ENCODE measurements around the gene CYBA. TPM values are rescaled to one million over a fixed set of nuclear protein-coding genes. Genes with fewer than 3 reads are reported as not detected.
A peak's percentile ranks its signal among the peaks of the same experiment; 100 is the strongest.

Gene CYBA
- total and polyA plus RNA-seq, 9 of the 15 experiments (the other 6 are each of a cell fraction or from before 2014, with no cell fraction given): 0.34 to 683 (median 93.0) TPM

DNA sequence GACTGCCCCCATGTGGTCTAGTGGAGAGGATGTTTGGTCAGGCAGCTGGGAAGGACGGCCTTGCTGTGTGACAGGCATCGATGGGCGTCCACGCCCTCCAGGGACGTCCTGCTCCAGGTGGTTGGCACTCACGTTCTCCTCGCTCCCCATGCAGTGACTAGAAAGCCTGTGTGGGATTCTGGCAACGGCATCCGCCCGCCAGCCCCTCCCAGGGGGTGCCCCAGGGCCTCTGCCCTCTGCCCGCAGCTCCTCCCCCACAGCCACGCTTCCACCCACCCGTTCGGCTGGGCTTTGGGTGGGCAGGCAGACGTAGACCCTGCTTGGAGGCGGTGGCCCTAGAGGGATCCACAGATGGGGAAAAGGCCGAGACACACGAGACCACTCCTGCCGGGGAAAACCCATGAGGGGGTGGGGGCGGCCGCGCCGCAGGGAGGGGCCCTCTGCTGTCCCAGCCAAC lies 17.1 kb downstream of the CYBA start (continued):
- TF ChIP-seq RAD21 (CRISPR knock-in tag; conservative IDR thresholded peaks at IDR 0.05 in 1 of 2, IDR thresholded peaks at IDR 0.05 in 1 of 2) (peak in 1 of 2 experiments; percentile 58; a peak in 1 of 4 replicates), CBX5 (IDR thresholded peaks at IDR 0.05; ENCODE audit: borderline replicate concordance, low read depth) (no peak), ZBTB7A (IDR thresholded peaks at IDR 0.05; ENCODE audit: borderline replicate concordance, control insufficient read depth, low read depth, low read length) (peak; percentile 25; the same call in 1 of the 2 replicates), MYNN (IDR thresholded peaks at IDR 0.05) (peak; percentile 41; the same call in 1 of the 2 replicates), MYNN (CRISPR knock-in tag; IDR thresholded peaks at IDR 0.05) (no peak)
- TF ChIP-seq, protein P1, sequence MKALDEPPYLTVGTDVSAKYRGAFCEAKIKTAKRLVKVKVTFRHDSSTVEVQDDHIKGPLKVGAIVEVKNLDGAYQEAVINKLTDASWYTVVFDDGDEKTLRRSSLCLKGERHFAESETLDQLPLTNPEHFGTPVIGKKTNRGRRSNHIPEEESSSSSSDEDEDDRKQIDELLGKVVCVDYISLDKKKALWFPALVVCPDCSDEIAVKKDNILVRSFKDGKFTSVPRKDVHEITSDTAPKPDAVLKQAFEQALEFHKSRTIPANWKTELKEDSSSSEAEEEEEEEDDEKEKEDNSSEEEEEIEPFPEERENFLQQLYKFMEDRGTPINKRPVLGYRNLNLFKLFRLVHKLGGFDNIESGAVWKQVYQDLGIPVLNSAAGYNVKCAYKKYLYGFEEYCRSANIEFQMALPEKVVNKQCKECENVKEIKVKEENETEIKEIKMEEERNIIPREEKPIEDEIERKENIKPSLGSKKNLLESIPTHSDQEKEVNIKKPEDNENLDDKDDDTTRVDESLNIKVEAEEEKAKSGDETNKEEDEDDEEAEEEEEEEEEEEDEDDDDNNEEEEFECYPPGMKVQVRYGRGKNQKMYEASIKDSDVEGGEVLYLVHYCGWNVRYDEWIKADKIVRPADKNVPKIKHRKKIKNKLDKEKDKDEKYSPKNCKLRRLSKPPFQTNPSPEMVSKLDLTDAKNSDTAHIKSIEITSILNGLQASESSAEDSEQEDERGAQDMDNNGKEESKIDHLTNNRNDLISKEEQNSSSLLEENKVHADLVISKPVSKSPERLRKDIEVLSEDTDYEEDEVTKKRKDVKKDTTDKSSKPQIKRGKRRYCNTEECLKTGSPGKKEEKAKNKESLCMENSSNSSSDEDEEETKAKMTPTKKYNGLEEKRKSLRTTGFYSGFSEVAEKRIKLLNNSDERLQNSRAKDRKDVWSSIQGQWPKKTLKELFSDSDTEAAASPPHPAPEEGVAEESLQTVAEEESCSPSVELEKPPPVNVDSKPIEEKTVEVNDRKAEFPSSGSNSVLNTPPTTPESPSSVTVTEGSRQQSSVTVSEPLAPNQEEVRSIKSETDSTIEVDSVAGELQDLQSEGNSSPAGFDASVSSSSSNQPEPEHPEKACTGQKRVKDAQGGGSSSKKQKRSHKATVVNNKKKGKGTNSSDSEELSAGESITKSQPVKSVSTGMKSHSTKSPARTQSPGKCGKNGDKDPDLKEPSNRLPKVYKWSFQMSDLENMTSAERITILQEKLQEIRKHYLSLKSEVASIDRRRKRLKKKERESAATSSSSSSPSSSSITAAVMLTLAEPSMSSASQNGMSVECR (CRISPR knock-in tag; IDR thresholded peaks at IDR 0.05): 0 out of 2 replicates have a peak, but pooled peaks have one; percentile 40

DNA sequence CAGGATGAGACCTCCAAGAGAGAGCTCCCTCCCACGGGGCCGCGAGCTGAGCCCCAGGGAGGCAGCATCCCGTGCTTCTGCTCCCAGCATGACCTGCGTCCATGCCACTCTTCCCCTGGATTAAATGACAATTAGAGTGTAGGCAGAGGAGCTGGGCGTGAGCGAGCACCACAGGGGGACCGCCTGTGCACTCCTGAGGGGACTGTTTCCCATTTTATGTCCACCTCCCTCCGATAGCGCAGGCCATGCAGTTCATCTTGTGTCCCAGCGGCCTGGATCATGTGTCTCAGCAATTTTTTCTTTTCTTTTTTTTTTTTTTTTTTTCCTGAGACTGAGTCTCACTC lies 18.3 kb downstream of the CYBA start:
- Histone ChIP-seq H3K4me1 (replicated peaks in 1 of 2; ENCODE audit: control insufficient read depth in 2 of 2, insufficient read depth in 2 of 2, low read length in 2 of 2) (peaks cover 28 to 71% of the 10 kb centered on the region in 2 experiments), H2AFZ (ENCODE audit: low read depth, low read length) (no peak overlapping the region), H3K9ac (ENCODE audit: insufficient read depth in 1 of 2, low read depth in 2 of 2, low read length in 2 of 2) (no peak overlapping the region; a peak in 1 of 4 replicates), H4K20me1 (replicated peaks; ENCODE audit: control insufficient read depth, insufficient read depth, low read length) (peaks cover 16% of the 10 kb centered on the region; the same call in 1 of the 2 replicates), H3K9me3 (replicated peaks; ENCODE audit: control insufficient read depth, insufficient read depth, low read depth, low read length) (no peaks in the 10 kb centered on the region), H3K4me3 (no peak overlapping the region), H3K79me2 (ENCODE audit: control insufficient read depth, insufficient read depth, low read length) (no peaks in the 10 kb centered on the region), H3K36me3 (ENCODE audit: control insufficient read depth, insufficient read depth, low read length) (peaks cover 56% of the 10 kb centered on the region), H3K9me1 (ENCODE audit: control insufficient read depth, insufficient read depth, low read length) (no peaks in the 10 kb centered on the region), H3K4me2 (ENCODE audit: insufficient read depth, low read length) (no peak overlapping the region), H3K27ac (ENCODE audit: extremely low read depth, low read depth, low read length) (no peak overlapping the region), H3K27me3 (ENCODE audit: control insufficient read depth in 2 of 2, insufficient read depth in 2 of 2, low read length in 2 of 2) (no peaks in the 10 kb centered on the region)
- BruUV-seq (replicated peaks): no TSS peak
- DNase-seq (ENCODE audit: extremely low read depth in 1 of 4, low spot score in 3 of 4) (no peak), ATAC-seq (no peak), FAIRE-seq (no peak)
- 92% methylated on average over 11 of the region's 11 CpGs for WGBS (ENCODE audit: insufficient coverage, low coverage, missing lambda C conversion rate)
- intact Hi-C loops (cut with micrococcal nuclease) (no loop called here), in situ Hi-C loops (cut with MboI) (no loop called here)
- ChIA-PET POLR2A (interaction anchor here (0.8 to 1.1 kb wide), 3 partner anchors 15 to 79 kb away, joined by 3 to 4 read pairs (median 4); no protein-coding TSS in a partner anchor), CTCF (ENCODE audit: low intra/inter-chr PET ratio) (no interaction called here)
- no peak for TF ChIP-seq TARDBP (IDR thresholded peaks at IDR 0.05)
- TF ChIP-seq POLR2AphosphoS5 (IDR thresholded peaks at IDR 0.05; ENCODE audit: control insufficient read depth, insufficient read depth, low read depth, low read length): 0 out of 2 replicates have a peak, but pooled peaks have one; percentile 42
- TF ChIP-seq, protein P2, sequence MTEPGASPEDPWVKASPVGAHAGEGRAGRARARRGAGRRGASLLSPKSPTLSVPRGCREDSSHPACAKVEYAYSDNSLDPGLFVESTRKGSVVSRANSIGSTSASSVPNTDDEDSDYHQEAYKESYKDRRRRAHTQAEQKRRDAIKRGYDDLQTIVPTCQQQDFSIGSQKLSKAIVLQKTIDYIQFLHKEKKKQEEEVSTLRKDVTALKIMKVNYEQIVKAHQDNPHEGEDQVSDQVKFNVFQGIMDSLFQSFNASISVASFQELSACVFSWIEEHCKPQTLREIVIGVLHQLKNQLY (CRISPR knock-in tag; conservative IDR thresholded peaks at IDR 0.05): no peak
- TF ChIP-seq, protein P3, sequence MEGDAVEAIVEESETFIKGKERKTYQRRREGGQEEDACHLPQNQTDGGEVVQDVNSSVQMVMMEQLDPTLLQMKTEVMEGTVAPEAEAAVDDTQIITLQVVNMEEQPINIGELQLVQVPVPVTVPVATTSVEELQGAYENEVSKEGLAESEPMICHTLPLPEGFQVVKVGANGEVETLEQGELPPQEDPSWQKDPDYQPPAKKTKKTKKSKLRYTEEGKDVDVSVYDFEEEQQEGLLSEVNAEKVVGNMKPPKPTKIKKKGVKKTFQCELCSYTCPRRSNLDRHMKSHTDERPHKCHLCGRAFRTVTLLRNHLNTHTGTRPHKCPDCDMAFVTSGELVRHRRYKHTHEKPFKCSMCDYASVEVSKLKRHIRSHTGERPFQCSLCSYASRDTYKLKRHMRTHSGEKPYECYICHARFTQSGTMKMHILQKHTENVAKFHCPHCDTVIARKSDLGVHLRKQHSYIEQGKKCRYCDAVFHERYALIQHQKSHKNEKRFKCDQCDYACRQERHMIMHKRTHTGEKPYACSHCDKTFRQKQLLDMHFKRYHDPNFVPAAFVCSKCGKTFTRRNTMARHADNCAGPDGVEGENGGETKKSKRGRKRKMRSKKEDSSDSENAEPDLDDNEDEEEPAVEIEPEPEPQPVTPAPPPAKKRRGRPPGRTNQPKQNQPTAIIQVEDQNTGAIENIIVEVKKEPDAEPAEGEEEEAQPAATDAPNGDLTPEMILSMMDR (IDR thresholded peaks at IDR 0.05 in 2 of 3, conservative IDR thresholded peaks at IDR 0.05 in 1 of 3; ENCODE audit: insufficient read depth in 2 of 3, low read depth in 1 of 3, low read length in 3 of 3): no peak
